Smooth muscle cell (in vitro differentiated cells): Measurements from ENCODE around the gene SCMH1. TPM values are rescaled to one million over a fixed set of nuclear protein-coding genes. Genes with fewer than 3 reads are reported as not detected.
A peak's percentile ranks its signal among the peaks of the same experiment; 100 is the strongest.

Source experiments
- DNase-seq: peaks from one replicate; lab custom pipeline; 2025; ENCODE audit not compliant: unreplicated experiment; lab: John Stamatoyannopoulos, UW
- H2AFZ ChIP-seq: fragments of 200-600 bp; sonication (generic); 2 replicates; pipeline ENCODE4 v1.6.0; 2016; ENCODE audit warnings: antibody characterized with exemption, low read depth, mild to moderate bottlenecking
- H3F3A ChIP-seq: fragments of 200-600 bp; sonication (generic); 2 replicates; pipeline ENCODE4 v1.6.0; 2017; ENCODE audit warnings: antibody characterized with exemption, low read depth
- H3K27ac ChIP-seq: fragments of 200-600 bp; sonication (generic); 2 replicates; pipeline ENCODE4 v1.5.1; 2016; ENCODE audit warnings: low read depth, mild to moderate bottlenecking
- H3K27me3 ChIP-seq: fragments of 200-600 bp; sonication (generic); 2 replicates; pipeline ENCODE4 v1.6.1; 2016; ENCODE audit warnings: low read depth, mild to moderate bottlenecking
- H3K36me3 ChIP-seq: fragments of 200-600 bp; sonication (generic); 2 replicates; pipeline ENCODE4 v1.5.1; 2016; ENCODE audit warnings: low read depth
- H3K4me1 ChIP-seq: fragments of 200-600 bp; sonication (generic); 2 replicates; pipeline ENCODE4 v1.5.1; 2016; ENCODE audit warnings: low read depth
- H3K4me2 ChIP-seq: fragments of 200-600 bp; sonication (generic); 2 replicates; pipeline ENCODE4 v1.6.0; 2016; ENCODE audit warnings: mild to moderate bottlenecking
- H3K4me3 ChIP-seq: fragments of 200-600 bp; sonication (generic); 2 replicates; pipeline ENCODE4 v1.5.1; 2016; ENCODE audit warnings: mild to moderate bottlenecking
- H3K79me2 ChIP-seq: fragments of 200-600 bp; sonication (generic); 2 replicates; pipeline ENCODE4 v1.6.0; 2016; ENCODE audit warnings: low read depth, mild to moderate bottlenecking
- H3K9ac ChIP-seq: fragments of 200-600 bp; sonication (generic); 2 replicates; pipeline ENCODE4 v1.6.0; 2016; ENCODE audit warnings: low read depth
- H3K9me3 ChIP-seq: fragments of 200-600 bp; sonication (generic); replicated peaks from 2 replicates; pipeline ENCODE4 v1.5.1; 2016; ENCODE audit warnings: low read depth
- H4K20me1 ChIP-seq: fragments of 200-600 bp; sonication (generic); 2 replicates; pipeline ENCODE4 v1.6.0; 2016; ENCODE audit warnings: low read depth
- CTCF ChIP-seq: fragments of 200-600 bp; sonication (generic); IDR thresholded peaks from 2 replicates; pipeline ENCODE4 v1.5.1; 2017; ENCODE audit warnings: borderline replicate concordance, mild to moderate bottlenecking, antibody characterized with exemption; ENCODE audit not compliant: insufficient read depth, poor library complexity, severe bottlenecking
- WGBS: methylation state at CpG from one replicate; pipeline ENCODE4 v1.1.7; 2016; ENCODE audit warnings: low lambda C conversion rate; 5-methylcytosine and 5-hydroxymethylcytosine counted together
- polyA plus RNA-seq: library from polyadenylated mRNA; unstranded; fragments of >200 nt; fragmentation: Nextera tagmentation; extraction: Ambion mirVana; gene quantifications from 2 replicates; pipeline ENCODE4 v1.2.1, GENCODE V29; 2016
- total RNA-seq: library from RNA; depleted of rRNA; stranded (reverse); fragments of >200 nt; gene quantifications from 2 replicates; pipeline ENCODE4 v1.2.3, GENCODE V29; 2014

The SCMH1 gene
- total and polyA plus RNA-seq, 2 experiments from 2014 or later: 24.0 to 46.4 TPM

DNA sequence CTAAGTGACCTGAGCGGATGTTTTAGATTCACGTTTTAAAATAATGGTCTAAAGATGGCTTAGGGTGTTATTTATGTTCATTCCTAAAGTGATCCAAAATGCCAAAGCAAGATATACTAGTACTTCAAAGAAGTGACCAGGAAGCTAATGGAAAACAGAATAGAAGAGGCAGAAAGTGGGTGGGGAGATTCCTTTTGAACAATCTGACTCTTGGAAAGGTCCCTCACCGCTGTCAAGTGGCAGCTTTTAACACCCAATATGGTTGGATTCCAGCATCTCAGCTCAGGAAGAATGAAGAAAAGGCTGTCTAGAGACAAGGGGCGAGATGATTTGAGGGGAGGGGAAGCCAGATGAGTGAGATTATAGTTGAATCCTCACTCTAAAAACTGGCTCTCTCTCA is 90.3 kb downstream of the SCMH1 start:
- no peak overlapping the region for H2AFZ ChIP-seq
- no peaks in the 10 kb centered on the region for H3K79me2 ChIP-seq
- H3K4me3 ChIP-seq: no peak overlapping the region
- H3F3A ChIP-seq: peaks cover 5% of the 10 kb centered on the region
- no peak for DNase-seq
- no peak for TF ChIP-seq CTCF
- peak overlapping the region; percentile 27 for H3K9ac ChIP-seq
- H3K27ac ChIP-seq: peak overlapping the region; percentile 88
- no peaks in the 10 kb centered on the region for H3K36me3 ChIP-seq
- peak overlapping the region; percentile 48 for H3K4me2 ChIP-seq
- WGBS: 62% methylated on average over 4 of the region's 4 CpGs
- H3K27me3 ChIP-seq: no peaks in the 10 kb centered on the region
- no peaks in the 10 kb centered on the region for H3K9me3 ChIP-seq
- H4K20me1 ChIP-seq: no peaks in the 10 kb centered on the region
- H3K4me1 ChIP-seq: peaks cover 11% of the 10 kb centered on the region

- Histone ChIP-seq H3K9me3 (no peaks in the 10 kb centered on the region), H2AFZ (no peak overlapping the region), H3K9ac (no peak overlapping the region), H3F3A (peaks cover 5% of the 10 kb centered on the region), H3K4me1 (peaks cover 11% of the 10 kb centered on the region), H3K4me2 (no peak overlapping the region), H3K27ac (no peak overlapping the region), H3K27me3 (no peaks in the 10 kb centered on the region), H3K79me2 (no peaks in the 10 kb centered on the region), H3K4me3 (no peak overlapping the region), H3K36me3 (no peaks in the 10 kb centered on the region), H4K20me1 (no peaks in the 10 kb centered on the region)
- 98% methylated on average over 2 of the region's 2 CpGs for WGBS
- no peak for TF ChIP-seq CTCF
- DNase-seq: no peak
Observed at GRCh38 chr1:41149570-41149969, 92.5 kb downstream of the SCMH1 start.

DNA sequence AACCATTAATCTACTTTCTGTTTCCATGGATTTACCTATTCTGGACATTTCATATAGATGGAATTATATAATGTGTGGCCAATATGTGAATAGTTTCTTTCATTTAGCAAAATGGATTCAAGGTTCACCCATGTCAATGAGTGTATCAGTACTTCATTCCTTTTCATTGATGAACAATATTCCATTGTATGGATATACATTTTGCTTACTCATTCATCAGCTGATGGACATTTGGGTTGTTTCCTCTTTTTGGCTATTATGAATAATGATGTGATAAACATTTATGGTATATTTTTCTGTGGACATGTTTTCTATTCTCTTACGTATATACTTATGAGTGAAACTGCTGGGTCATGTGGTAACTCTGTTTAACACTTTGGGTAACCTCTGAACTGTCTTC is 97.8 kb downstream of the SCMH1 start:
- Histone ChIP-seq H3K27ac (no peak overlapping the region), H3K4me1 (no peaks in the 10 kb centered on the region), H3K4me3 (no peak overlapping the region), H2AFZ (no peak overlapping the region), H4K20me1 (no peaks in the 10 kb centered on the region), H3K27me3 (no peaks in the 10 kb centered on the region), H3K79me2 (no peaks in the 10 kb centered on the region), H3K9ac (no peak overlapping the region), H3K36me3 (peaks cover 33% of the 10 kb centered on the region), H3F3A (no peaks in the 10 kb centered on the region), H3K4me2 (no peak overlapping the region), H3K9me3 (peaks cover 36% of the 10 kb centered on the region)
- no peak for DNase-seq
- TF ChIP-seq CTCF: no peak
- 100% methylated on average over 1 of the region's 1 CpG for whole genome bisulfite sequencing

- no peak for DNase-seq
- Histone ChIP-seq H3K9me3 (peaks cover 36% of the 10 kb centered on the region), H3K4me2 (no peak overlapping the region), H3K4me3 (no peak overlapping the region), H3K27ac (no peak overlapping the region), H2AFZ (no peak overlapping the region), H4K20me1 (no peaks in the 10 kb centered on the region), H3K36me3 (peaks cover 38% of the 10 kb centered on the region), H3K27me3 (no peaks in the 10 kb centered on the region), H3K79me2 (no peaks in the 10 kb centered on the region), H3K9ac (no peak overlapping the region), H3K4me1 (no peaks in the 10 kb centered on the region), H3F3A (no peaks in the 10 kb centered on the region)
- TF ChIP-seq CTCF: no peak
- 92% methylated on average over 1 of the region's 1 CpG for WGBS
Observed at GRCh38 chr1:41138549-41138948, 103.6 kb downstream of the SCMH1 start.
